ENCODE measurements around the gene SORCS3.

Gene SORCS3

GRCh38 chr10:104842704-104843103, 201.6 kb downstream of the SORCS3 start:
- ChIA-PET POLR2A (no interaction called here), CTCF (no interaction called here)
- DNase-seq (ENCODE audit: low read depth, low spot score): no peak
- no peak overlapping the region for H3K4me3 ChIP-seq (ENCODE audit: low read depth, low read length)
- TF ChIP-seq CTCF (IDR thresholded peaks at IDR 0.05; ENCODE audit: insufficient read depth, low read length, missing control alignments): no peak

GRCh38 chr10:104844073-104844472, 203.0 kb downstream of the SORCS3 start:
- H3K4me3 ChIP-seq (ENCODE audit: low read depth, low read length): no peak overlapping the region
- POLR2A ChIA-PET: no interaction called here
- TF ChIP-seq CTCF (IDR thresholded peaks at IDR 0.05; ENCODE audit: insufficient read depth, low read length, missing control alignments): no peak
- CTCF ChIA-PET: no interaction called here
- no peak for DNase-seq (ENCODE audit: low read depth, low spot score)

- DNase-seq (ENCODE audit: low read depth, low spot score): no peak
- no peak for TF ChIP-seq CTCF (IDR thresholded peaks at IDR 0.05; ENCODE audit: insufficient read depth, low read length, missing control alignments)
- ChIA-PET CTCF (no interaction called here), POLR2A (no interaction called here)
- no peak overlapping the region for H3K4me3 ChIP-seq (ENCODE audit: low read depth, low read length)
These were observed 208.9 kb downstream of the SORCS3 start for GRCh38 chr10:104850023-104850422.

GRCh38 chr10:104867966-104868598, 227.0 kb downstream of the SORCS3 start:
- no peak for TF ChIP-seq CTCF (IDR thresholded peaks at IDR 0.05; ENCODE audit: insufficient read depth, low read length, missing control alignments)
- POLR2A ChIA-PET: no interaction called here
- DNase-seq (ENCODE audit: low read depth, low spot score): no peak
- H3K4me3 ChIP-seq (ENCODE audit: low read depth, low read length): no peak overlapping the region
- CTCF ChIA-PET: no interaction called here

GRCh38 chr10:104872691-104873090, 231.6 kb downstream of the SORCS3 start:
- no peak overlapping the region for H3K4me3 ChIP-seq (ENCODE audit: low read depth, low read length)
- ChIA-PET POLR2A (no interaction called here), CTCF (no interaction called here)
- no peak for TF ChIP-seq CTCF (IDR thresholded peaks at IDR 0.05; ENCODE audit: insufficient read depth, low read length, missing control alignments)
- DNase-seq (ENCODE audit: low read depth, low spot score): no peak

GRCh38 chr10:104873161-104873560, 232.1 kb downstream of the SORCS3 start:
- TF ChIP-seq CTCF (IDR thresholded peaks at IDR 0.05; ENCODE audit: insufficient read depth, low read length, missing control alignments): no peak
- CTCF ChIA-PET: no interaction called here
- H3K4me3 ChIP-seq (ENCODE audit: low read depth, low read length): no peak overlapping the region
- no peak for DNase-seq (ENCODE audit: low read depth, low spot score)
- POLR2A ChIA-PET: no interaction called here

Data from AG04449 (cell line).